Measurements from ENCODE around the gene TRIM63. TPM values are rescaled to one million over a fixed set of nuclear protein-coding genes. Genes with fewer than 3 reads are reported as not detected.

The TRIM63 gene
- total RNA-seq, 5 donors from 2014 or later (not counting 1 experiment from before 2014, with no cell fraction given): not detected

GRCh38 chr1:26035203-26035958, 32.0 kb downstream of the TRIM63 start:
- Mint-ChIP-seq H3K4me3 (peak overlapping the region; percentile 96 to 99 (median 97)), H3K27ac (peak overlapping the region; percentile 86 to 94), H3K27me3 (peaks cover 0 to 2% of the 10 kb centered on the region in 2 donors), H3K9me3 (no peaks in the 10 kb centered on the region), H3K36me3 (no peaks in the 10 kb centered on the region), H3K4me1 (peaks cover 10 to 16% (median 10%) of the 10 kb centered on the region in 3 donors)
- POLR2A ChIA-PET: interaction anchor here (0.6 to 0.7 kb wide), 3 partner anchors 427 to 919 kb away, joined by 3 to 4 read pairs (median 3); no protein-coding TSS in a partner anchor
- ATAC-seq (replicated peaks in 1 of 4) (peak; percentile 96 to 97 (median 96)), DNase-seq (peak; percentile 79 to 97 (median 91))
- Histone ChIP-seq H3K4me3 (ENCODE audit: control insufficient read depth in 1 of 2, extremely low read depth in 1 of 2, low read length in 1 of 2) (peak overlapping the region; percentile 85 to 94), H3K9me3 (no peaks in the 10 kb centered on the region), H3K27me3 (replicated peaks in 1 of 2; ENCODE audit: control insufficient read depth in 2 of 2, extremely low read depth in 1 of 2, insufficient read depth in 2 of 2, low read length in 1 of 2) (peaks cover 0 to 59% of the 10 kb centered on the region in 2 experiments), H3K4me1 (ENCODE audit: control insufficient read depth in 1 of 2, extremely low read depth in 1 of 2, insufficient read depth in 2 of 2, low read length in 2 of 2) (peaks cover 0 to 17% of the 10 kb centered on the region in 2 experiments), H3K27ac (ENCODE audit: low read length) (peak overlapping the region; percentile 60), H3K36me3 (ENCODE audit: control insufficient read depth in 2 of 2, extremely low read depth in 1 of 2, insufficient read depth in 1 of 2, low read length in 1 of 2) (no peaks in the 10 kb centered on the region)
- CTCF ChIA-PET: interaction anchor here (0.6 to 0.7 kb wide), 3 partner anchors 8 to 140 kb away, joined by 3 to 4 read pairs (median 3); no protein-coding TSS in a partner anchor
- under 1% methylated on average over 48 of the region's 60 CpGs for WGBS (ENCODE audit: insufficient coverage)

DNA sequence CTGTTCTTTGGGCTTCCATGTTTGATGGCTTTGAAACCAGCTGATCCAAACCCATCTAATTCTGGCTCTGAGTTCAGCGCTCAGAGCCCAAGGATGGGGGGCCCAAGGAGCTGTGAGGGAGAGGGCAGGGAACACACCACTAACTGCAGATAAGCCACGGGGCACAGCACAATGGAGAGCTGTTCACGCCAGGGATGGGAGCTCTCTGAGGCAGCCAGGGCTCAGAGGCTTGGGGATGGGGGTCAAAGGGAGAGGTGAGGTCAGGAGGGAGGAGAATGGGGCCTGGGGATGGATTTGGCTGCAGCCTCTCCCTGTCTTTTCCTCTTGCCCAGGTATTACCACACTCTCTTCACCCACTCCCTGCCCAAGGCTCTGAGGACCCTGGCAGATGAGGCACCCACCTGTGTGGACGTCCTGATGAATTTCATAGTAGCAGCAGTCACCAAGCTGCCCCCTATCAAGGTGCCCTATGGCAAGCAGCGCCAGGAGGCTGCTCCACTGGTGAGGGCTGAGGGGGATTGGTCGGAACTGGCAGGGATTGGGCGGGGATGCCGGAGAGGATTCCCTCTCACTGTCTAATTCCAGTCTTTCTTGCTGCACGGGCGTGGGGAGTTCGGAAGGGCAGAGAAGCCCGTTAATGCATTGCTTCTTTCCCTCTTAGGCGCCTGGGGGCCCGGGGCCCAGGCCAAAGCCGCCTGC, 32.8 kb downstream of the TRIM63 start:
- Histone ChIP-seq H3K4me3 (ENCODE audit: control insufficient read depth in 1 of 2, extremely low read depth in 1 of 2, low read length in 1 of 2) (peak overlapping the region; percentile 85 to 94), H3K9me3 (no peaks in the 10 kb centered on the region), H3K36me3 (ENCODE audit: control insufficient read depth in 2 of 2, extremely low read depth in 1 of 2, insufficient read depth in 1 of 2, low read length in 1 of 2) (no peaks in the 10 kb centered on the region), H3K27me3 (replicated peaks in 1 of 2; ENCODE audit: control insufficient read depth in 2 of 2, extremely low read depth in 1 of 2, insufficient read depth in 2 of 2, low read length in 1 of 2) (peaks cover 0 to 57% of the 10 kb centered on the region in 2 experiments), H3K27ac (ENCODE audit: low read length) (peak overlapping the region; percentile 60), H3K4me1 (ENCODE audit: control insufficient read depth in 1 of 2, extremely low read depth in 1 of 2, insufficient read depth in 2 of 2, low read length in 2 of 2) (peaks cover 0 to 17% of the 10 kb centered on the region in 2 experiments)
- DNase-seq: no peak
- peak overlapping the region; percentile 96 to 99 (median 97) for H3K4me3 Mint-ChIP-seq
- peaks cover 10 to 16% (median 10%) of the 10 kb centered on the region in 3 donors for H3K4me1 Mint-ChIP-seq
- no peaks in the 10 kb centered on the region for H3K36me3 Mint-ChIP-seq
- H3K27me3 Mint-ChIP-seq: peaks cover 0 to 2% of the 10 kb centered on the region in 2 donors
- H3K9me3 Mint-ChIP-seq: no peaks in the 10 kb centered on the region
- CTCF ChIA-PET: interaction anchor here (0.6 to 0.7 kb wide), 4 partner anchors 7 to 139 kb away, joined by 3 to 4 read pairs (median 3); no protein-coding TSS in a partner anchor
- POLR2A ChIA-PET: interaction anchor here (0.6 to 0.7 kb wide), 3 partner anchors 426 to 920 kb away, joined by 3 to 4 read pairs (median 3); no protein-coding TSS in a partner anchor
- 32% methylated on average over 10 of the region's 15 CpGs for WGBS (ENCODE audit: insufficient coverage)
- ATAC-seq (replicated peaks in 1 of 4): no peak
- peak overlapping the region in 1 of 2 donors; percentile 6 for H3K27ac Mint-ChIP-seq

DNA sequence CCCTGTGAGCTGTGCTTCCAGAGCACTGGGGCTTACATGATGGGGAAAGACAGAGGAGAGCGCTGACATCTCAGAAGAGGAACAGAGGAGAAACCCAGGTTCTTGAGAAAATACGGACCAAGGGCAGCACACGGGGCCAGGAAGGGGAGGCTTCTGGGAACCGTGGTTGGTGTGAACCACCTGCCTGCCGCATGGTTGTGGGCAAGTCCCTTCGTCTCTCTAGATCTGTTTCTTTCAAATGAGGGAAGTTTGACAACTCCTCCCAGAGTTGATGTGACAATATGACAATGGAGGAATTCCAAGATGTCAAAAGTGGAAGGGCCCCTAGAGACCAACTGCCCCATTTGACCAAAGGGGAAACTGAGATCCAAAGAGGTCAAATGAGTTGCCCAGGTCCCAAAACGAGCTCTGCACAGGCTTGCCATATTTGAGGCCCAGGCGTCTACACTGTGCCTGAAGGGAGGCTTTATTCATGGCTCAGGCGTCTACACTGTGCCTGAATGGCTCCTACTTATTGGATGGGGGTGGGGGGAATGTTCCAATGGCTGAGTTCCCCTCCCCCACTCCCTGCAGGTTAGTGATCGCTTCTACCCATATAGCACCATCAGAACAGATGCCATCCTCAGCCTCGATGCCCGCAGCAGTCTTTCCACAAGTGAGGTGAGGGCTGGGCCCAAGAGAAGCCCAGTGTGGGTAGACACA, 34.6 kb downstream of the TRIM63 start:
- Histone ChIP-seq H3K36me3 (ENCODE audit: control insufficient read depth in 2 of 2, extremely low read depth in 1 of 2, insufficient read depth in 1 of 2, low read length in 1 of 2) (no peaks in the 10 kb centered on the region), H3K9me3 (no peaks in the 10 kb centered on the region), H3K27ac (ENCODE audit: low read length) (no peak overlapping the region), H3K4me1 (ENCODE audit: control insufficient read depth in 1 of 2, extremely low read depth in 1 of 2, insufficient read depth in 2 of 2, low read length in 2 of 2) (peaks cover 0 to 17% of the 10 kb centered on the region in 2 experiments), H3K4me3 (ENCODE audit: control insufficient read depth in 1 of 2, extremely low read depth in 1 of 2, low read length in 1 of 2) (no peak overlapping the region), H3K27me3 (replicated peaks in 1 of 2; ENCODE audit: control insufficient read depth in 2 of 2, extremely low read depth in 1 of 2, insufficient read depth in 2 of 2, low read length in 1 of 2) (peaks cover 0 to 51% of the 10 kb centered on the region in 2 experiments)
- no peak for DNase-seq
- Mint-ChIP-seq H3K4me3 (peak overlapping the region in 1 of 3 donors; percentile 28), H3K9me3 (no peaks in the 10 kb centered on the region), H3K36me3 (no peaks in the 10 kb centered on the region), H3K27me3 (peaks cover 0 to 2% of the 10 kb centered on the region in 2 donors), H3K4me1 (peaks cover 10 to 19% (median 10%) of the 10 kb centered on the region in 3 donors), H3K27ac (no peak overlapping the region)
- POLR2A ChIA-PET: no interaction called here
- CTCF ChIA-PET: no interaction called here
- 76% methylated on average over 9 of the region's 12 CpGs for WGBS (ENCODE audit: insufficient coverage)
- ATAC-seq (replicated peaks in 1 of 4): no peak

DNA sequence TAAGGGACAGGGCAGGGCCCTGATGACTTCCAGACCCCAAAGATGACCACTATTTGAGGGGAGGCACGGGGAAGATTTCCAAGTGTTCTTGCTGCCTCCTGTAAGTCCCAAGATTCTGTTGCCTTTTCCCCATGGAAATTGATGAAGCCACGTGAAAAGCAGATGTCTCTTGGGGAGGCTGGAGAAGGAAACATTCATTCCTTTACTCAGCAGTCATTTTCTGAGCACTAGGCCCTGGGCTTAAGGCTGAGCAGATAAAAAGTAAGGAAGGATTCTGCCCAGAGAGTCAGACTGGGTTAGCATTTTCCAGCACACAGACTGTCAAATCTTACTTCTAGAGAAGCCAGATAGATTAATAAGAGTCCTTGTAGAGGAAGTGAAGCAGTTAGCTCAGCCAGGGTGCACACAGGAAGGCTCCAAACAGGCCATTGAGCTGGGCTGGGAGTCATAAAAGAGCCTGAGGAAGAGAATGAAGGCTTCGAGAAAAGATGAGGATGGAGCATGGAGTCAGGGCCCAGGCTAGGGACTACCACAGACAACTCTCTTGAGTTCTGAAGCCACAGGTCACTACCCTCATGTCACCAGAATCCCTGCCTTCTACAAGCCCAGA, 35.7 kb downstream of the TRIM63 start:
- Mint-ChIP-seq H3K9me3 (no peaks in the 10 kb centered on the region), H3K4me1 (peaks cover 10 to 23% (median 10%) of the 10 kb centered on the region in 3 donors), H3K27ac (no peak overlapping the region), H3K4me3 (no peak overlapping the region), H3K36me3 (no peaks in the 10 kb centered on the region), H3K27me3 (peaks cover 0 to 2% of the 10 kb centered on the region in 2 donors)
- WGBS (ENCODE audit: insufficient coverage): 60% methylated on average over 1 of the region's 3 CpGs
- ATAC-seq (replicated peaks in 1 of 4): no peak
- ChIA-PET CTCF (no interaction called here), POLR2A (no interaction called here)
- Histone ChIP-seq H3K27me3 (replicated peaks in 1 of 2; ENCODE audit: control insufficient read depth in 2 of 2, extremely low read depth in 1 of 2, insufficient read depth in 2 of 2, low read length in 1 of 2) (peaks cover 0 to 48% of the 10 kb centered on the region in 2 experiments), H3K27ac (ENCODE audit: low read length) (no peak overlapping the region), H3K9me3 (no peaks in the 10 kb centered on the region), H3K4me3 (ENCODE audit: control insufficient read depth in 1 of 2, extremely low read depth in 1 of 2, low read length in 1 of 2) (no peak overlapping the region), H3K36me3 (ENCODE audit: control insufficient read depth in 2 of 2, extremely low read depth in 1 of 2, insufficient read depth in 1 of 2, low read length in 1 of 2) (no peaks in the 10 kb centered on the region), H3K4me1 (ENCODE audit: control insufficient read depth in 1 of 2, extremely low read depth in 1 of 2, insufficient read depth in 2 of 2, low read length in 2 of 2) (peaks cover 0 to 17% of the 10 kb centered on the region in 2 experiments)
- DNase-seq: no peak

GRCh38 chr1:26031196-26031595, 36.2 kb downstream of the TRIM63 start:
- ChIA-PET POLR2A (no interaction called here), CTCF (no interaction called here)
- WGBS (ENCODE audit: insufficient coverage): 67% methylated on average over 1 of the region's 4 CpGs
- Mint-ChIP-seq H3K9me3 (no peaks in the 10 kb centered on the region), H3K36me3 (no peaks in the 10 kb centered on the region), H3K27ac (no peak overlapping the region), H3K4me3 (no peak overlapping the region), H3K4me1 (peaks cover 10 to 22% (median 10%) of the 10 kb centered on the region in 3 donors), H3K27me3 (peaks cover 0 to 2% of the 10 kb centered on the region in 2 donors)
- no peak for DNase-seq
- Histone ChIP-seq H3K9me3 (no peaks in the 10 kb centered on the region), H3K27ac (ENCODE audit: low read length) (no peak overlapping the region), H3K4me1 (ENCODE audit: control insufficient read depth in 1 of 2, extremely low read depth in 1 of 2, insufficient read depth in 2 of 2, low read length in 2 of 2) (peaks cover 0 to 13% of the 10 kb centered on the region in 2 experiments), H3K36me3 (ENCODE audit: control insufficient read depth in 2 of 2, extremely low read depth in 1 of 2, insufficient read depth in 1 of 2, low read length in 1 of 2) (no peaks in the 10 kb centered on the region), H3K27me3 (replicated peaks in 1 of 2; ENCODE audit: control insufficient read depth in 2 of 2, extremely low read depth in 1 of 2, insufficient read depth in 2 of 2, low read length in 1 of 2) (peaks cover 0 to 43% of the 10 kb centered on the region in 2 experiments), H3K4me3 (ENCODE audit: control insufficient read depth in 1 of 2, extremely low read depth in 1 of 2, low read length in 1 of 2) (no peak overlapping the region)
- ATAC-seq (replicated peaks in 1 of 4): no peak

All from T-cell (primary cell).